Fibroblast of mammary gland (primary cell): ENCODE results near the gene GEMIN5.
A peak's percentile ranks its signal among the peaks of the same experiment; 100 is the strongest.

Source experiments
- DNase-seq: peaks from one replicate; pipeline ENCODE4 v3.0.0-alpha.2; 2010; ENCODE audit warnings: low read depth
- H3K4me3 ChIP-seq: 2 replicates; pipeline ENCODE4 v1.5.1; 2011; ENCODE audit warnings: low read depth, mild to moderate bottlenecking, low read length, moderate library complexity; ENCODE audit not compliant: control insufficient read depth
- TF ChIP-seq, protein P1 (sequence below): conservative IDR thresholded peaks from 2 replicates; pipeline ENCODE4 v1.5.1; 2011; ENCODE audit warnings: low read depth, low read length, inconsistent platforms; ENCODE audit not compliant: control insufficient read depth, insufficient read depth

GEMIN5 gene

DNA sequence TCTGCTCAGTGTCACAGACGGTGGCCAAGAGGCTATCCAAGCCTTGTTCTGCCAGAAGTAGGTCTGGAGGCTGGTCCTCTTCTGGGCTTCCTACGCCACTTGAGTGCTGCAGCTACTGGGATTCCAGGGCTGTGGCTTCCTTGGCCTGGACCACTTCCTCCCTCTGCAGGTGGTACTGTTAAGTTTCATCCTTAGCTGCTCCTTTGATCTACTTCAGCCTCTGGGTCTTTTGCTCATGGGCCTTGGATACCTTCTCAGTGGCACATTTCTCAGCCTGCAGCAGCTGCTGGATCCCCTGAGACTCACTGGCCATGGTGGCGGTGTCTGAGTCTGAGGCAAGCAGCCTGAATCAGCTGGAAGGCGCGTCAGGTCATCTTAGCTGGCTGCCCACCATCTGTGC lies 69.3 kb downstream of the GEMIN5 start:
- no peak overlapping the region for H3K4me3 ChIP-seq
- TF ChIP-seq, protein P1, sequence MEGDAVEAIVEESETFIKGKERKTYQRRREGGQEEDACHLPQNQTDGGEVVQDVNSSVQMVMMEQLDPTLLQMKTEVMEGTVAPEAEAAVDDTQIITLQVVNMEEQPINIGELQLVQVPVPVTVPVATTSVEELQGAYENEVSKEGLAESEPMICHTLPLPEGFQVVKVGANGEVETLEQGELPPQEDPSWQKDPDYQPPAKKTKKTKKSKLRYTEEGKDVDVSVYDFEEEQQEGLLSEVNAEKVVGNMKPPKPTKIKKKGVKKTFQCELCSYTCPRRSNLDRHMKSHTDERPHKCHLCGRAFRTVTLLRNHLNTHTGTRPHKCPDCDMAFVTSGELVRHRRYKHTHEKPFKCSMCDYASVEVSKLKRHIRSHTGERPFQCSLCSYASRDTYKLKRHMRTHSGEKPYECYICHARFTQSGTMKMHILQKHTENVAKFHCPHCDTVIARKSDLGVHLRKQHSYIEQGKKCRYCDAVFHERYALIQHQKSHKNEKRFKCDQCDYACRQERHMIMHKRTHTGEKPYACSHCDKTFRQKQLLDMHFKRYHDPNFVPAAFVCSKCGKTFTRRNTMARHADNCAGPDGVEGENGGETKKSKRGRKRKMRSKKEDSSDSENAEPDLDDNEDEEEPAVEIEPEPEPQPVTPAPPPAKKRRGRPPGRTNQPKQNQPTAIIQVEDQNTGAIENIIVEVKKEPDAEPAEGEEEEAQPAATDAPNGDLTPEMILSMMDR, result peak; percentile 18
- DNase-seq, result peak; percentile 25

DNA sequence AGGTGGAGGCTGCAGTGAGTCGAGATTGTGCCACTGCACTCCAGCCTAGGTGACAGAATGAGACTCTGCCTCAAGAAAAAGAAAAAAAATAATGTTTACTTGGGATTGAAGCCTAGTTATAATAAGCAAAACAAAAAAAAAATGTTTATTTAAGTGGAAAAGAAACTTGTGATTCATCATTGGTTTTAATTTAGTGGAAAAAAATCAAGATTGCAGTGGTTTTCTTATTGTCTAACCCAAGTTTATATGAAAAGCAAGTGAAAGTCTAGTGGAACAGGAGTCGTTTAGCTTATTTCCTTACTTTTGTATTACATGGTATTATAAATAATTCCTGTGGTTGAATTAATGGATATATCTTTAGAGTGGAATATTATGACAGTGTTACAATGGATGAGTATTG lies 71.2 kb downstream of the GEMIN5 start:
- DNase-seq, result no peak
- TF ChIP-seq, protein P1, result no peak
- no peak overlapping the region for H3K4me3 ChIP-seq

DNA sequence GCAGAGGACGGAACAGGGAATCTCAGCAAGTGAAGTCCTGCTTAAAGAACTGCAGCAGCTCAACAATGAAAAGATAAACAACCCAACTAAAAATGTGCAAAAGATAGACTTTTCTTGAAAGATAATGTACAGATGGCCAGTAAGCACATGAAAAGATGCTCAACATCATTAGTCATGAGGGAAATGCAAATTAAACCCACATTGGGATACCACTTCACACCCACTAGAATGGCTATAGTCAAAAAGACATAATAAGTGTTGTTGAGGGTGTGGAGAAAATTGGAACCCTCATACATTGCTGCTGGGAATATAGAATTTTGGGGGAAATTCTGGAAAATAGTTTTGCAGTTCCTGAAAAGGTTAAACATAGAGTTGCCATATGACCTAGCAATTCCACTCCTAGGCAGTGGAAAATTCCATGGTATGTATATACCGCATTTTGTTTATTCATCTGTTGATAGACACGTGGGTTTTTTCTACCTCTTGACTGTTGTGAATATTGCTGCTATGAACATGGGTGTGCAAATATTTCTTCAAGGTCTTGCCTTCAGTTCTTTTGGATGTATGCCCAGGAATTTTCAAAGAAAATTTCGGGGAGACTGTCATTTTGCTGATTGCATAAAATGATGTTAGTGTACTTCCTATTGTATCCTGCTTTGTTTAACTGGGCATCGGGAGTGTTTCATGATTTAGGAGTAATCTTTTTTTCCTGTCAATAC lies 72.4 kb downstream of the GEMIN5 start:
- no peak overlapping the region for H3K4me3 ChIP-seq
- DNase-seq, result no peak
- TF ChIP-seq, protein P1, result no peak

DNA sequence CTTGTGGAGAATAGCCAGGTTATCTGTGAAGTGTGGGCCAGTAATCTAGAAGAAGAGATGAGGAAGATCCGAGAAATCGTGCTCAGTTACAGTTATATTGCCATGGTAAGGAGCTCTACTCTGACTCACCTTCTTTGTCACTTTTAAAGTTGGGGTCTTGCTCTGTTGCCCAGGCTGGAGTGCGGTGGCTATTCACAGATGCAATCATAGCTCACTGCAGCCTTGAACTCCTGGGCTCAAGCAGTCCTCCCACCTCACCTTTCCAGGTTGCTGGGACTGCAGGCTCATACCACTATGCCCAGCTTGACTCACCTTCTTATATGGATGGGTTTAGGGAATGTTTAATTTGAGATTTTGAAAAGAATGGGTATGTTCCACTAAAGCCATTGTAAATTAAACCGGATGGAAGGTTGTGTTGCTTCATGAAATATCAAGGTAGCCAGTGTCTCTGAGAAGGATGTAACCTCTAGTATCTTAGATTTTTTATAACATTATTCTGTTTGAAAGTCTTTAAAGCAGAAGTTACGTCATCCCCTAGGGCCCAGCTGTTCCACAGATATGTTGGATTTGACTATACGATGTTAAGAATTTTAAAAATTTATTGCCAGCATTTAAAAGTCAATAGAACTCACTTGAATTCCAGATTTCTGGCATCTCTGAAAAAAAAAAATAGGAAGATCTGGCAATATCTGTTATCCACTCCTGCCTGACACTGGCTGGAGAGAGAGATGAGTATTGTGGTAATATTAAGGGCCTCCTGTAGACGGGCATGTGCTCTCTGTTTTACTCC lies 74.5 kb downstream of the GEMIN5 start:
- no peak overlapping the region for H3K4me3 ChIP-seq
- TF ChIP-seq, protein P1, result no peak
- DNase-seq, result no peak

DNA sequence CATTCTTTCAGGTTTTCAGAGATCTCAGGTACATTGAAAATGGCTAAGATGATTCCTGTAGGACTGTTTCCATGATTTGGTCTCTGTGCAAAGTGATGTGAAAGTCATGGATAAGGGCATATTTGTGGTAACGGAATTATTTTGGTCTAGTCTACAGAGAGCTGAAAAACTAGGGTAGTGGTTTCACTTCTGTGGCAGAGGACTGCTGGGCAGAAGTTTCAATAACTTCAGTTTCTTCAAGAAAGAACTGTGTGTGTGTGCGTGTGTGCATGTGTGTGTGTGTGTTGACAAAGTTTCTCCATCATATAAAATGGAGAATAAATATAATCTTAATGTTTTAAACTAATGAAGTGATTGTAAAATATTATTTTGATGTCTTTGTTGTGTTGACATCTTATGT lies 75.2 kb downstream of the GEMIN5 start:
- TF ChIP-seq, protein P1, result no peak
- DNase-seq, result no peak
- H3K4me3 ChIP-seq, result no peak overlapping the region

DNA sequence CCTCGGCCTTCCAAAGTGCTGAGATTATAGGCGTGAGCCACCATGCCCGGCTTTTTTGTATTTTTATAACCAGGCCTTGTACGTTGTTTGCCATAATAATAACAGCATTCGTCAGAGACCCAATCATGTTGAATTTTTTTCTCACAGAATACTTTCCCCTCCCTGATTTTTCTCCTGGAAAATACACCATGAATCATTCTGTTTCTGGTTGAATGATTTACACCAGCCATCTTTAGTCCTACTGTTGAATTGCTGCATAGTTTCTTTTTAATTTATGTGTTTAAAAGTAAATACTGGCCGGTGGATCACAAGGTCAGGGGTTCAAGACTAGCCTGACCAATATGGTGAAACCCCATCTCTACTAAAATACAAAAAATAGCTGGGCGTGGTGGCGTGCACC lies 76.1 kb downstream of the GEMIN5 start:
- DNase-seq, result no peak
- no peak overlapping the region for H3K4me3 ChIP-seq
- TF ChIP-seq, protein P1, result no peak
